Smooth muscle cell (in vitro differentiated cells): ENCODE results near the gene MAPK12. TPM values are rescaled to one million over a fixed set of nuclear protein-coding genes. Genes with fewer than 3 reads are reported as not detected.

ENCODE experiments used
- DNase-seq: peaks from one replicate; lab custom pipeline; 2025; ENCODE audit not compliant: unreplicated experiment; lab: John Stamatoyannopoulos, UW
- H2AFZ ChIP-seq: fragments of 200-600 bp; sonication (generic); 2 replicates; pipeline ENCODE4 v1.6.0; 2016; ENCODE audit warnings: antibody characterized with exemption, low read depth, mild to moderate bottlenecking
- H3F3A ChIP-seq: fragments of 200-600 bp; sonication (generic); 2 replicates; pipeline ENCODE4 v1.6.0; 2017; ENCODE audit warnings: antibody characterized with exemption, low read depth
- H3K27ac ChIP-seq: fragments of 200-600 bp; sonication (generic); 2 replicates; pipeline ENCODE4 v1.5.1; 2016; ENCODE audit warnings: low read depth, mild to moderate bottlenecking
- H3K27me3 ChIP-seq: fragments of 200-600 bp; sonication (generic); 2 replicates; pipeline ENCODE4 v1.6.1; 2016; ENCODE audit warnings: low read depth, mild to moderate bottlenecking
- H3K36me3 ChIP-seq: fragments of 200-600 bp; sonication (generic); 2 replicates; pipeline ENCODE4 v1.5.1; 2016; ENCODE audit warnings: low read depth
- H3K4me1 ChIP-seq: fragments of 200-600 bp; sonication (generic); 2 replicates; pipeline ENCODE4 v1.5.1; 2016; ENCODE audit warnings: low read depth
- H3K4me2 ChIP-seq: fragments of 200-600 bp; sonication (generic); 2 replicates; pipeline ENCODE4 v1.6.0; 2016; ENCODE audit warnings: mild to moderate bottlenecking
- H3K4me3 ChIP-seq: fragments of 200-600 bp; sonication (generic); 2 replicates; pipeline ENCODE4 v1.5.1; 2016; ENCODE audit warnings: mild to moderate bottlenecking
- H3K79me2 ChIP-seq: fragments of 200-600 bp; sonication (generic); 2 replicates; pipeline ENCODE4 v1.6.0; 2016; ENCODE audit warnings: low read depth, mild to moderate bottlenecking
- H3K9ac ChIP-seq: fragments of 200-600 bp; sonication (generic); 2 replicates; pipeline ENCODE4 v1.6.0; 2016; ENCODE audit warnings: low read depth
- H3K9me3 ChIP-seq: fragments of 200-600 bp; sonication (generic); replicated peaks from 2 replicates; pipeline ENCODE4 v1.5.1; 2016; ENCODE audit warnings: low read depth
- H4K20me1 ChIP-seq: fragments of 200-600 bp; sonication (generic); 2 replicates; pipeline ENCODE4 v1.6.0; 2016; ENCODE audit warnings: low read depth
- CTCF ChIP-seq: fragments of 200-600 bp; sonication (generic); IDR thresholded peaks from 2 replicates; pipeline ENCODE4 v1.5.1; 2017; ENCODE audit warnings: borderline replicate concordance, mild to moderate bottlenecking, antibody characterized with exemption; ENCODE audit not compliant: insufficient read depth, poor library complexity, severe bottlenecking
- WGBS: methylation state at CpG from one replicate; pipeline ENCODE4 v1.1.7; 2016; ENCODE audit warnings: low lambda C conversion rate; 5-methylcytosine and 5-hydroxymethylcytosine counted together
- polyA plus RNA-seq: library from polyadenylated mRNA; unstranded; fragments of >200 nt; fragmentation: Nextera tagmentation; extraction: Ambion mirVana; gene quantifications from 2 replicates; pipeline ENCODE4 v1.2.1, GENCODE V29; 2016
- total RNA-seq: library from RNA; depleted of rRNA; stranded (reverse); fragments of >200 nt; gene quantifications from 2 replicates; pipeline ENCODE4 v1.2.3, GENCODE V29; 2014

Gene MAPK12
- total and polyA plus RNA-seq, 2 experiments from 2014 or later, result 14.9 to 26.2 TPM

GRCh38 chr22:50227579-50228215 lies 33.8 kb downstream of the MAPK12 start:
- H3K27me3 ChIP-seq, result no peaks in the 10 kb centered on the region
- H3K27ac ChIP-seq, result no peak overlapping the region
- no peaks in the 10 kb centered on the region for H3K9me3 ChIP-seq
- no peak overlapping the region for H3K9ac ChIP-seq
- H3K79me2 ChIP-seq, result no peaks in the 10 kb centered on the region
- H3K4me2 ChIP-seq, result no peak overlapping the region
- no peak for TF ChIP-seq CTCF
- no peak for DNase-seq
- H3K4me1 ChIP-seq, result no peaks in the 10 kb centered on the region
- H2AFZ ChIP-seq, result no peak overlapping the region
- 93% methylated on average over 25 of the region's 25 CpGs for WGBS
- H3K36me3 ChIP-seq, result no peaks in the 10 kb centered on the region
- no peak overlapping the region for H3K4me3 ChIP-seq
- no peaks in the 10 kb centered on the region for H3F3A ChIP-seq
- H4K20me1 ChIP-seq, result no peaks in the 10 kb centered on the region

GRCh38 chr22:50226875-50227165 lies 34.7 kb downstream of the MAPK12 start:
- H3K27ac ChIP-seq, result no peak overlapping the region
- H3K9me3 ChIP-seq, result no peaks in the 10 kb centered on the region
- no peaks in the 10 kb centered on the region for H3K27me3 ChIP-seq
- no peak overlapping the region for H2AFZ ChIP-seq
- 98% methylated on average over 17 of the region's 18 CpGs for WGBS
- no peaks in the 10 kb centered on the region for H3K79me2 ChIP-seq
- H3K36me3 ChIP-seq, result no peaks in the 10 kb centered on the region
- no peaks in the 10 kb centered on the region for H3F3A ChIP-seq
- no peak overlapping the region for H3K4me2 ChIP-seq
- DNase-seq, result no peak
- H3K4me3 ChIP-seq, result no peak overlapping the region
- no peaks in the 10 kb centered on the region for H4K20me1 ChIP-seq
- H3K9ac ChIP-seq, result no peak overlapping the region
- no peak for TF ChIP-seq CTCF
- no peaks in the 10 kb centered on the region for H3K4me1 ChIP-seq

- no peaks in the 10 kb centered on the region for H3K79me2 ChIP-seq
- no peaks in the 10 kb centered on the region for H3K36me3 ChIP-seq
- 96% methylated on average over 25 of the region's 31 CpGs for WGBS
- H2AFZ ChIP-seq, result no peak overlapping the region
- no peaks in the 10 kb centered on the region for H4K20me1 ChIP-seq
- no peak overlapping the region for H3K4me2 ChIP-seq
- no peak overlapping the region for H3K9ac ChIP-seq
- H3K4me3 ChIP-seq, result no peak overlapping the region
- H3F3A ChIP-seq, result no peaks in the 10 kb centered on the region
- no peaks in the 10 kb centered on the region for H3K27me3 ChIP-seq
- no peak for DNase-seq
- H3K9me3 ChIP-seq, result no peaks in the 10 kb centered on the region
- TF ChIP-seq CTCF, result no peak
- H3K4me1 ChIP-seq, result no peaks in the 10 kb centered on the region
- H3K27ac ChIP-seq, result no peak overlapping the region
These were observed 35.2 kb downstream of the MAPK12 start for GRCh38 chr22:50226063-50226874.
